Hepatocyte (in vitro differentiated cells): Measurements from ENCODE around the gene SUGCT.

Experiments used
- EZH2 ChIP-seq: fragments of 200-600 bp; sonication (generic); IDR thresholded peaks from 2 replicates; pipeline ENCODE4 v1.6.1; 2016; ENCODE audit warnings: antibody characterized with exemption, mild to moderate bottlenecking, borderline replicate concordance
- TF ChIP-seq, protein P1 (sequence below): fragments of 200-600 bp; sonication (generic); IDR thresholded peaks from 2 replicates; pipeline ENCODE4 v1.5.1; 2016; ENCODE audit warnings: antibody characterized with exemption, mild to moderate bottlenecking; ENCODE audit not compliant: poor library complexity

DNA sequence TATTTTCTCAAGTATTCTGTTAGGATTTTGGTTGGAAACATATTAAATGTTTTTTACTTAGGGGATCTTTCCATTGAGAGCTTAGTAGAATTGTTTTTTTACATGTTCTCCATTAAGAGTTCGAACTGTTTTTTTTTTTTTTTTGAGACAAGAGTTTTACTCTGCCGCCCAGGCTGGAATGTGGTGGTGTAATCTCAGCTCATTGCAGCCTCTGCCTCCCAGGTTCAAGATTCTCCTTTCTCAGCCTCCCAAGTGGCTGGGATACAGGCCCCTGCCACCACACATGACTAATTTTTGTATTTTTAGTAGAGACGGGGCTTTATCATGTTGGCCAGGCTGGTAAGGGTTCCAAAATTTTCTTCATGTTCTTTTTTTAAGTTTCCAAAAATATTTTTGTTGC is 33.6 kb upstream of the SUGCT start:
- TF ChIP-seq, protein P1, sequence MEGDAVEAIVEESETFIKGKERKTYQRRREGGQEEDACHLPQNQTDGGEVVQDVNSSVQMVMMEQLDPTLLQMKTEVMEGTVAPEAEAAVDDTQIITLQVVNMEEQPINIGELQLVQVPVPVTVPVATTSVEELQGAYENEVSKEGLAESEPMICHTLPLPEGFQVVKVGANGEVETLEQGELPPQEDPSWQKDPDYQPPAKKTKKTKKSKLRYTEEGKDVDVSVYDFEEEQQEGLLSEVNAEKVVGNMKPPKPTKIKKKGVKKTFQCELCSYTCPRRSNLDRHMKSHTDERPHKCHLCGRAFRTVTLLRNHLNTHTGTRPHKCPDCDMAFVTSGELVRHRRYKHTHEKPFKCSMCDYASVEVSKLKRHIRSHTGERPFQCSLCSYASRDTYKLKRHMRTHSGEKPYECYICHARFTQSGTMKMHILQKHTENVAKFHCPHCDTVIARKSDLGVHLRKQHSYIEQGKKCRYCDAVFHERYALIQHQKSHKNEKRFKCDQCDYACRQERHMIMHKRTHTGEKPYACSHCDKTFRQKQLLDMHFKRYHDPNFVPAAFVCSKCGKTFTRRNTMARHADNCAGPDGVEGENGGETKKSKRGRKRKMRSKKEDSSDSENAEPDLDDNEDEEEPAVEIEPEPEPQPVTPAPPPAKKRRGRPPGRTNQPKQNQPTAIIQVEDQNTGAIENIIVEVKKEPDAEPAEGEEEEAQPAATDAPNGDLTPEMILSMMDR = no peak
- no peak for TF ChIP-seq EZH2
